B cell (primary cell): ENCODE data around the gene FIGNL2. TPM values are rescaled to one million over a fixed set of nuclear protein-coding genes. Genes with fewer than 3 reads are reported as not detected.

Experiments used
- ATAC-seq: fragments of 200-7000 bp; cut with Tn5 transposase; one replicate; pipeline ENCODE4 v1.10.0; 2021; ENCODE audit warnings: low read depth, mild to moderate bottlenecking, moderate number of reproducible peaks, moderate library complexity
- CTCF ChIA-PET: fragments of 350-600 bp; sonication (Branson Sonifier 250); formaldehyde crosslinking; loops from one replicate; lab custom pipeline; 2021; ENCODE audit warnings: antibody characterized with exemption, inconsistent platforms; lab: Charles Lee
- POLR2A ChIA-PET: fragments of 350-600 bp; sonication (Branson Sonifier 250); formaldehyde crosslinking; loops from one replicate; lab custom pipeline; 2021; ENCODE audit warnings: antibody characterized with exemption; lab: Charles Lee
- DNase-seq: peaks from one replicate; pipeline ENCODE4 v3.0.0; 2013
- H2AFZ ChIP-seq: 2 replicates; pipeline ENCODE4 v1.6.1; 2012; ENCODE audit warnings: mild to moderate bottlenecking, low read depth, low read length; ENCODE audit not compliant: insufficient read depth, poor library complexity, severe bottlenecking
- H3K27ac ChIP-seq, 2 donors: 1 replicate in 1 of 2; 2 replicates in 1 of 2; pipeline ENCODE4 v1.5.1; 2012 to 2013; ENCODE audit warnings: low read length in 2 of 2, mild to moderate bottlenecking in 2 of 2, moderate library complexity in 1 of 2
- H3K27me3 ChIP-seq, 4 experiments: fragments of 200-600 bp in 1 of 4; sonication (generic) in 1 of 4; replicated peaks in 1 of 4; 1 replicate in 2 of 4; 2 replicates in 2 of 4; pipeline versions ENCODE4 v1.6.1 to v1.7.0; 2013 to 2016; ENCODE audit warnings: low read length in 3 of 4, mild to moderate bottlenecking in 2 of 4, mixed read lengths in 1 of 4, moderate library complexity in 1 of 4; ENCODE audit not compliant: insufficient read depth in 4 of 4, control insufficient read depth in 3 of 4; ENCODE audit errors: control extremely low read depth in 1 of 4
- H3K36me3 ChIP-seq, 2 experiments: replicated peaks in 1 of 2; 1 replicate in 1 of 2; 2 replicates in 1 of 2; pipeline versions ENCODE4 v1.6.1 to v1.7.1; 2013; ENCODE audit warnings: low read length in 1 of 2; ENCODE audit not compliant: insufficient read depth in 2 of 2, control insufficient read depth in 1 of 2; ENCODE audit errors: control extremely low read depth in 1 of 2, extremely low read depth in 1 of 2
- H3K4me1 ChIP-seq, 2 donors: fragments of 200-600 bp in 1 of 2; sonication (generic) in 1 of 2; 1 replicate in 1 of 2; 2 replicates in 1 of 2; pipeline versions ENCODE4 v1.5.1 to v1.6.1; 2013 to 2017; ENCODE audit warnings: low read length in 2 of 2; ENCODE audit not compliant: control insufficient read depth in 2 of 2, insufficient read depth in 2 of 2
- H3K4me2 ChIP-seq: replicated peaks from 2 replicates; pipeline ENCODE3; 2012; ENCODE audit warnings: mild to moderate bottlenecking, low read depth, low read length; ENCODE audit not compliant: poor library complexity, severe bottlenecking
- H3K4me3 ChIP-seq, 5 experiments: fragments of 200-600 bp in 1 of 5; sonication (generic) in 1 of 5; 1 replicate in 3 of 5; 2 replicates in 2 of 5; pipeline versions ENCODE4 v1.5.1 to v1.7.0; 2011 to 2016; ENCODE audit warnings: low read length in 4 of 5, mild to moderate bottlenecking in 4 of 5, low read depth in 2 of 5, control low read depth in 1 of 5, moderate library complexity in 1 of 5; ENCODE audit not compliant: insufficient read depth in 1 of 5; ENCODE audit errors: control extremely low read depth in 1 of 5, extremely low read depth in 1 of 5
- H3K79me2 ChIP-seq: fragments of 200-600 bp; sonication (generic); one replicate; pipeline ENCODE4 v1.6.0; 2016; ENCODE audit warnings: low read length; ENCODE audit not compliant: control insufficient read depth, insufficient read depth
- H3K9ac ChIP-seq: fragments of 200-600 bp; sonication (generic); 2 replicates; pipeline ENCODE4 v1.6.1; 2017; ENCODE audit warnings: mild to moderate bottlenecking, low read length, moderate library complexity
- H3K9me3 ChIP-seq, 3 donors: one replicate each; pipeline versions ENCODE4 v1.6.1 to v1.7.1; 2013; ENCODE audit warnings: low read length in 2 of 3; ENCODE audit not compliant: control insufficient read depth in 2 of 3, insufficient read depth in 1 of 3; ENCODE audit errors: control extremely low read depth in 1 of 3
- H4K20me1 ChIP-seq: 2 replicates; pipeline ENCODE4 v1.6.0; 2012; ENCODE audit warnings: mild to moderate bottlenecking, low read length; ENCODE audit not compliant: insufficient read depth, control insufficient read depth, poor library complexity, severe bottlenecking
- H3K27ac Mint-ChIP-seq: one replicate; pipeline ENCODE4 v1.8.0; 2021; ENCODE audit warnings: mixed read lengths
- H3K27me3 Mint-ChIP-seq: one replicate; pipeline ENCODE4 v1.8.0; 2021; ENCODE audit warnings: mixed read lengths
- H3K4me1 Mint-ChIP-seq: one replicate; pipeline ENCODE4 v1.8.0; 2021; ENCODE audit warnings: mixed read lengths
- H3K4me3 Mint-ChIP-seq: one replicate; pipeline ENCODE4 v1.8.0; 2021; ENCODE audit warnings: mixed read lengths
- H3K9me3 Mint-ChIP-seq: one replicate; pipeline ENCODE4 v1.8.0; 2022; ENCODE audit warnings: mixed read lengths; ENCODE audit not compliant: insufficient read depth
- EZH2 ChIP-seq: IDR thresholded peaks from 2 replicates; pipeline ENCODE4 v1.6.1; 2012; ENCODE audit warnings: borderline replicate concordance, low read depth, mild to moderate bottlenecking, moderate library complexity, low read length; ENCODE audit not compliant: insufficient read depth, poor library complexity, severe bottlenecking
- WGBS: methylation state at CpG from one replicate; pipeline ENCODE4 v1.1.5; 2013; ENCODE audit warnings: missing lambda C conversion rate; ENCODE audit not compliant: insufficient coverage; 5-methylcytosine and 5-hydroxymethylcytosine counted together
- intact Hi-C: fragments of 100-400 bp; cut with micrococcal nuclease; formaldehyde crosslinking; loops from one replicate; pipeline ENCODE4 v1.10.0; 2022
- polyA plus RNA-seq: library from polyadenylated mRNA; depleted of rRNA; stranded (reverse); fragments of >200 nt; gene quantifications from 2 replicates; pipeline ENCODE4 v1.2.3, GENCODE V29; 2012
- total RNA-seq, 2 donors: library from RNA; stranded (reverse); fragments of 120-200 nt in 1 of 2; gene quantifications; 1 replicate in 1 of 2; 2 replicates in 1 of 2; pipeline versions ENCODE4 v1.2.3 to v1.2.4, GENCODE V29; 2013 to 2022
- TF ChIP-seq, protein P1 (sequence below): fragments of 200-600 bp; IDR thresholded peaks from one replicate; pipeline ENCODE4 v1.8.0; 2022; ENCODE audit warnings: antibody characterized with exemption, mild to moderate bottlenecking

Gene FIGNL2
- total and polyA plus RNA-seq, 2 donors (not counting 1 experiment from before 2014, with no cell fraction given), result 0.16 to 0.79 TPM

DNA sequence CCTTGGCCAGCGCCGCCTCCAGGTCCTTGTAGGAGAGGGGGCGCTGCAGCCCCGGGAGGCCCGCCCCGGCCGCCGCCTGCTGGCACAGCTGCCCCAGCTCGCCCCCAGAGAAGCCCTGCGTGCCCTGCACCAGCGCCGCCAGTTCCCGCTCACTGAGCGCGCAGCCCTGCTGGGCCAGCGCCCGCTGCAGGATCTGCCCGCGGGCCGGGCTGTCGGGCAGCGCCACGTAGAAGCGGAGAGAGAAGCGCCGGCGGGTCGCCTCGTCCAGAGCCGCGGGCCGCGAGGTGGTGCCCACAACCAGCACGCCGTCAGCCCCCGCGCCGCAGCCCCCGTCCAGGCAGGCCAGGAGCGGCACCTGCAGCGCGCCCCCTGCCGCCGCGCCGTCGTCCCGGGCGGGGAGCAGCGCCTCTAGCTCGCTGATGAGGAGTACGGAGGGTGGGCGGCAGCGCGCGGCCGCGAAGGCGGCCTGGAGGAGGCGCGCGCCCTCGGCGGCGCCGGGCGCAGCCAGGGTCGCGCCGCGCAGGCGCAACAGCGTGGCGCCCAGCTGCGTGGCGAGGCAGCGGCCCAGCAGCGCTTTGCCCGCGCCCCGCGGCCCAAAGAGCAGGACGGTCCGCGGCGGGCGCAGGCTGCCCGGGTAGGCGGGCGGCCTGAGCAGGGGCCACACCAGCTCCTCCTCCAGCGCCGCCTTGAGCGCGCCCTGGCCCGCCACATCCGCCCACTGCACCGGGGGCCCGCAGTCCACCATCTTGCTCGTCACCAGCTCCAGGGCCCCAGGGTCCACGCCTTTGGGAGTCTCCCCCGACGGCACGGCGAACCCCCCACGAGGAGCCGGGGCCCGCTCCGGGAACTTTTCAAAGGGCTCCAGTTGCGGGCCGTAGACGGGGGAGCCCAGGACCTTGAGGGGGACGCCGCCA lies 27.7 kb downstream of the FIGNL2 start:
- peaks cover 0 to 40% (median 6%) of the 10 kb centered on the region in 4 experiments for H3K27me3 ChIP-seq
- peak overlapping the region; percentile 90 for H3K4me2 ChIP-seq
- ChIA-PET CTCF (interaction anchor here (0.7 to 1.6 kb wide), 11 partner anchors 8 to 288 kb away, joined by 3 to 7 read pairs (median 3); no protein-coding TSS in a partner anchor), POLR2A (interaction anchor here (0.9 to 1.5 kb wide), 2 partner anchors 54 to 249 kb away, joined by 3 read pairs; partner anchors contain the start of gene ATG101)
- H3K9ac ChIP-seq, result peak overlapping the region; percentile 69
- peak overlapping the region; percentile 89 for H2AFZ ChIP-seq
- H3K4me1 Mint-ChIP-seq, result peaks cover 9% of the 10 kb centered on the region
- peaks cover 36% of the 10 kb centered on the region for H3K27me3 Mint-ChIP-seq
- peak overlapping the region; percentile 64 for H3K27ac ChIP-seq
- H3K79me2 ChIP-seq, result no peaks in the 10 kb centered on the region
- H3K36me3 ChIP-seq, result no peaks in the 10 kb centered on the region
- no peak for TF ChIP-seq EZH2
- TF ChIP-seq, protein P1, sequence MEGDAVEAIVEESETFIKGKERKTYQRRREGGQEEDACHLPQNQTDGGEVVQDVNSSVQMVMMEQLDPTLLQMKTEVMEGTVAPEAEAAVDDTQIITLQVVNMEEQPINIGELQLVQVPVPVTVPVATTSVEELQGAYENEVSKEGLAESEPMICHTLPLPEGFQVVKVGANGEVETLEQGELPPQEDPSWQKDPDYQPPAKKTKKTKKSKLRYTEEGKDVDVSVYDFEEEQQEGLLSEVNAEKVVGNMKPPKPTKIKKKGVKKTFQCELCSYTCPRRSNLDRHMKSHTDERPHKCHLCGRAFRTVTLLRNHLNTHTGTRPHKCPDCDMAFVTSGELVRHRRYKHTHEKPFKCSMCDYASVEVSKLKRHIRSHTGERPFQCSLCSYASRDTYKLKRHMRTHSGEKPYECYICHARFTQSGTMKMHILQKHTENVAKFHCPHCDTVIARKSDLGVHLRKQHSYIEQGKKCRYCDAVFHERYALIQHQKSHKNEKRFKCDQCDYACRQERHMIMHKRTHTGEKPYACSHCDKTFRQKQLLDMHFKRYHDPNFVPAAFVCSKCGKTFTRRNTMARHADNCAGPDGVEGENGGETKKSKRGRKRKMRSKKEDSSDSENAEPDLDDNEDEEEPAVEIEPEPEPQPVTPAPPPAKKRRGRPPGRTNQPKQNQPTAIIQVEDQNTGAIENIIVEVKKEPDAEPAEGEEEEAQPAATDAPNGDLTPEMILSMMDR, result peak; percentile 41
- peak overlapping the region in 4 of 5 experiments; percentile 64 to 75 (median 67) for H3K4me3 ChIP-seq
- no peaks in the 10 kb centered on the region for H4K20me1 ChIP-seq
- H3K4me1 ChIP-seq, result peaks cover 4 to 9% of the 10 kb centered on the region in 2 donors
- ATAC-seq (peak; percentile 88), DNase-seq (peak; percentile 87)
- 2% methylated on average over 113 of the region's 113 CpGs for WGBS
- H3K4me3 Mint-ChIP-seq, result peak overlapping the region; percentile 66
- H3K9me3 ChIP-seq, result no peaks in the 10 kb centered on the region
- H3K9me3 Mint-ChIP-seq, result no peaks in the 10 kb centered on the region
- no peak overlapping the region for H3K27ac Mint-ChIP-seq
- intact Hi-C loops, result no loop called here
